H4 (cell line): Measurements from ENCODE around the gene MDFIC2. TPM values are rescaled to one million over a fixed set of nuclear protein-coding genes. Genes with fewer than 3 reads are reported as not detected.
"Not testable (repeated sequence)": the region's sequence is repeated elsewhere in the genome, so short reads cannot be mapped to it uniquely, and the experiment has no call there.

Experiments
- DNase-seq: peaks from one replicate; pipeline ENCODE4 v3.0.0-alpha.2; 2015; ENCODE audit warnings: low spot score
- total RNA-seq: library from RNA; depleted of rRNA; stranded (reverse); fragments of >200 nt; shearing (Covaris generic); gene quantifications from 2 replicates; pipeline ENCODE4 v1.2.3, GENCODE V29; 2014

MDFIC2 gene
- total RNA-seq, 1 experiment from 2014 or later, result not detected

- DNase-seq, result no peak
Measured at GRCh38 chr3:70261283-70261682, 51.2 kb downstream of the MDFIC2 start.

GRCh38 chr3:70256566-70256965 lies 55.9 kb downstream of the MDFIC2 start:
- no peak for DNase-seq

- DNase-seq, result no peak
Measured at GRCh38 chr3:70250492-70250891, 61.9 kb downstream of the MDFIC2 start.

GRCh38 chr3:70249509-70250160 lies 62.8 kb downstream of the MDFIC2 start:
- DNase-seq, result peak; percentile 12

GRCh38 chr3:70248856-70249255 lies 63.6 kb downstream of the MDFIC2 start:
- no peak for DNase-seq

- no peak for DNase-seq
Measured at GRCh38 chr3:70247955-70248354, 64.5 kb downstream of the MDFIC2 start.

- DNase-seq, result no peak
Measured at GRCh38 chr3:70245746-70246525, 66.5 kb downstream of the MDFIC2 start.

- no peak for DNase-seq
Measured at GRCh38 chr3:70244422-70244821, 68.0 kb downstream of the MDFIC2 start.

- DNase-seq, result no peak
Measured at GRCh38 chr3:70242297-70242882, 70.0 kb downstream of the MDFIC2 start.

GRCh38 chr3:70233812-70234211 lies 78.6 kb downstream of the MDFIC2 start:
- no peak for DNase-seq

GRCh38 chr3:70233112-70233511 lies 79.3 kb downstream of the MDFIC2 start:
- no peak for DNase-seq

GRCh38 chr3:70231266-70231701 lies 81.2 kb downstream of the MDFIC2 start:
- no peak for DNase-seq

- no peak for DNase-seq
Measured at GRCh38 chr3:70227437-70227836, 85.0 kb downstream of the MDFIC2 start.

- no peak for DNase-seq
Measured at GRCh38 chr3:70225146-70225545, 87.3 kb downstream of the MDFIC2 start.

- DNase-seq, result no peak
Measured at GRCh38 chr3:70224337-70224736, 88.1 kb downstream of the MDFIC2 start.

GRCh38 chr3:70218471-70218870 lies 94.0 kb downstream of the MDFIC2 start:
- no peak for DNase-seq

GRCh38 chr3:70211274-70211673 lies 101.2 kb downstream of the MDFIC2 start:
- not testable (repeated sequence) for DNase-seq

- DNase-seq, result no peak
Measured at GRCh38 chr3:70201975-70202374, 110.5 kb downstream of the MDFIC2 start.

- no peak for DNase-seq
Measured at GRCh38 chr3:70189884-70190473, 122.5 kb downstream of the MDFIC2 start.

GRCh38 chr3:70186221-70186620 lies 126.2 kb downstream of the MDFIC2 start:
- no peak for DNase-seq

- no peak for DNase-seq
Measured at GRCh38 chr3:70185661-70186060, 126.8 kb downstream of the MDFIC2 start.

GRCh38 chr3:70183781-70184504 lies 128.5 kb downstream of the MDFIC2 start:
- DNase-seq, result no peak
